T-cell (primary cell): ENCODE data around the gene LIFR. TPM values are rescaled to one million over a fixed set of nuclear protein-coding genes. Genes with fewer than 3 reads are reported as not detected.
A peak's percentile ranks its signal among the peaks of the same experiment; 100 is the strongest.

ENCODE experiments used
- ATAC-seq, 4 experiments: fragments of 200-7000 bp in 3 of 4; fragments of 150-1000 bp in 1 of 4; cut with Tn5 transposase; replicated peaks in 1 of 4; 1 replicate in 3 of 4; 2 replicates in 1 of 4; pipeline ENCODE4 v1.10.0; 2021; ENCODE audit warnings: moderate library complexity in 3 of 4, mild to moderate bottlenecking in 2 of 4, moderate number of reproducible peaks in 1 of 4
- CTCF ChIA-PET, 2 donors: fragments of 300-600 bp; sonication (Branson Sonifier 250); formaldehyde crosslinking; loops; one replicate each; lab custom pipeline; 2022; ENCODE audit warnings: antibody characterized with exemption in 2 of 2; lab: Charles Lee
- POLR2A ChIA-PET, 2 donors: fragments of 300-600 bp; sonication (Branson Sonifier 250); formaldehyde crosslinking; loops; one replicate each; lab custom pipeline; 2022; ENCODE audit warnings: antibody characterized with exemption in 2 of 2; lab: Charles Lee
- DNase-seq, 35 experiments: peaks; one replicate each; pipeline versions ENCODE4 v3.0.0 to v3.0.0-alpha.2; 2013 to 2023
- H3K27ac ChIP-seq: one replicate; pipeline ENCODE4 v1.5.1; 2013; ENCODE audit warnings: low read length
- H3K27me3 ChIP-seq, 2 experiments: replicated peaks in 1 of 2; 1 replicate in 1 of 2; 2 replicates in 1 of 2; pipeline versions ENCODE4 v1.6.1 to v1.7.0; 2013; ENCODE audit warnings: low read length in 1 of 2, mixed read lengths in 1 of 2; ENCODE audit not compliant: control insufficient read depth in 2 of 2, insufficient read depth in 2 of 2; ENCODE audit errors: extremely low read depth in 1 of 2
- H3K36me3 ChIP-seq, 2 donors: 1 replicate in 1 of 2; 2 replicates in 1 of 2; pipeline versions ENCODE4 v1.6.1 to v1.7.0; 2013; ENCODE audit warnings: low read length in 1 of 2; ENCODE audit not compliant: control insufficient read depth in 2 of 2, insufficient read depth in 1 of 2; ENCODE audit errors: extremely low read depth in 1 of 2
- H3K4me1 ChIP-seq, 2 experiments: 1 replicate in 1 of 2; 2 replicates in 1 of 2; pipeline versions ENCODE4 v1.6.1 to v1.7.0; 2013; ENCODE audit warnings: low read length in 2 of 2, mixed read lengths in 1 of 2; ENCODE audit not compliant: insufficient read depth in 2 of 2, control insufficient read depth in 1 of 2; ENCODE audit errors: extremely low read depth in 1 of 2
- H3K4me3 ChIP-seq, 2 donors: 1 replicate in 1 of 2; 2 replicates in 1 of 2; pipeline versions ENCODE4 v1.5.1 to v1.7.0; 2013; ENCODE audit warnings: mild to moderate bottlenecking in 2 of 2, low read length in 1 of 2, moderate library complexity in 1 of 2; ENCODE audit not compliant: control insufficient read depth in 1 of 2; ENCODE audit errors: extremely low read depth in 1 of 2
- H3K9me3 ChIP-seq: 2 replicates; pipeline ENCODE4 v1.7.0; 2013
- H3K27ac Mint-ChIP-seq, 2 donors: one replicate each; pipeline ENCODE4 v1.8.0; 2020 to 2021; ENCODE audit warnings: mild to moderate bottlenecking in 2 of 2, mixed read lengths in 2 of 2
- H3K27me3 Mint-ChIP-seq, 2 donors: one replicate each; pipeline ENCODE4 v1.8.0; 2021 to 2022; ENCODE audit warnings: mixed read lengths in 2 of 2
- H3K36me3 Mint-ChIP-seq: one replicate; pipeline ENCODE4 v1.8.0; 2021; ENCODE audit warnings: mixed read lengths
- H3K4me1 Mint-ChIP-seq, 3 donors: one replicate each; pipeline ENCODE4 v1.8.0; 2020 to 2022; ENCODE audit warnings: mixed read lengths in 3 of 3, mild to moderate bottlenecking in 1 of 3
- H3K4me3 Mint-ChIP-seq, 3 donors: one replicate each; pipeline ENCODE4 v1.8.0; 2020 to 2022; ENCODE audit warnings: mild to moderate bottlenecking in 3 of 3, mixed read lengths in 3 of 3, moderate library complexity in 3 of 3
- H3K9me3 Mint-ChIP-seq, 3 donors: one replicate each; pipeline ENCODE4 v1.8.0; 2020 to 2022; ENCODE audit warnings: mixed read lengths in 3 of 3
- WGBS: methylation state at CpG from one replicate; pipeline ENCODE4 v1.1.5; 2013; ENCODE audit warnings: missing lambda C conversion rate; ENCODE audit not compliant: insufficient coverage; 5-methylcytosine and 5-hydroxymethylcytosine counted together
- total RNA-seq, 35 experiments: library from RNA in 6 of 35; stranded (reverse) in 6 of 35; fragments of 120-200 nt in 1 of 35; gene quantifications; one replicate each; pipeline versions ENCODE4 v1.2.1 to v1.2.4 and lab custom pipeline; 2013 to 2026

LIFR gene
- total RNA-seq, 5 donors from 2014 or later (not counting 1 experiment from before 2014, with no cell fraction given) = 0.12 to 1.2 (median 0.66) TPM; not detected in 1

DNA sequence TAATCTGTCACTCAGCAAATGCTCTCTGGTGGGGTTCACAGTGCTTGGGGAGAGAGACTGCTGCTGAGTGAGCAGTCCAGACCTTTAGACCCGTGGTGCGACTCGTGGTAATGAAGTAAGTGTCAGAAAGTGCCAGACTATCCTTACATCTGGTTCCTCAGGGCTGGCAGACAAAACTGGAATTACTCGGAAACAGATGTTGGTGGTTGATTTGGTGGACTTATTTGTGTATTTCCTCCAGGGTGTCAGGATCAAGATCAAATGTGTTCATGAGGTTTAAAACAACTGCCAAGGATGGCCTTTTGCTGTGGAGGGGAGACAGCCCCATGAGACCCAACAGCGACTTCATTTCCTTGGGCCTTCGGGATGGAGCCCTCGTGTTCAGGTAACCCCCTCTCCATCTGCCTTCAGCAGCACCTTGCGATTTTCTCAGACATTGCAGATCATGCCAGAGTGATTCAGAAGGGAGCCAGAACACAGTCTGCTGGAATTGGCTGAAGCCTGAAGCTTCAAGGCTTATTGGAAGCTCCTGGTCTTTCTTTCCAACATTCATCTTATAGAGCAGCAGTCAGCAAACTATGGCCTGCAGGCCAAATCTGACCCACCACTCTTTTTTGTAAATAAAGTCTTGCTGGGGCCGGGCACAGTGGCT is 105.2 kb downstream of the LIFR start:
- H3K4me3 ChIP-seq = no peak overlapping the region
- Mint-ChIP-seq H3K4me1 (peaks cover 36 to 43% (median 42%) of the 10 kb centered on the region in 3 donors), H3K36me3 (no peaks in the 10 kb centered on the region), H3K9me3 (no peaks in the 10 kb centered on the region), H3K27ac (no peak overlapping the region), H3K4me3 (no peak overlapping the region), H3K27me3 (peaks cover 65 to 80% of the 10 kb centered on the region in 2 donors)
- ChIA-PET POLR2A (no interaction called here), CTCF (interaction anchor here in 1 of 2 donors (4.3 kb wide), 1 partner anchor 10 kb away, joined by 43 read pairs; no protein-coding TSS in a partner anchor)
- no peak overlapping the region for H3K27ac ChIP-seq
- no peaks in the 10 kb centered on the region for H3K36me3 ChIP-seq
- WGBS = 83% methylated on average over 9 of the region's 9 CpGs
- peaks cover 5 to 65% of the 10 kb centered on the region in 2 experiments for H3K27me3 ChIP-seq
- H3K4me1 ChIP-seq = peaks cover 10 to 42% of the 10 kb centered on the region in 2 experiments
- no peaks in the 10 kb centered on the region for H3K9me3 ChIP-seq
- ATAC-seq (no peak), DNase-seq (no peak)

DNA sequence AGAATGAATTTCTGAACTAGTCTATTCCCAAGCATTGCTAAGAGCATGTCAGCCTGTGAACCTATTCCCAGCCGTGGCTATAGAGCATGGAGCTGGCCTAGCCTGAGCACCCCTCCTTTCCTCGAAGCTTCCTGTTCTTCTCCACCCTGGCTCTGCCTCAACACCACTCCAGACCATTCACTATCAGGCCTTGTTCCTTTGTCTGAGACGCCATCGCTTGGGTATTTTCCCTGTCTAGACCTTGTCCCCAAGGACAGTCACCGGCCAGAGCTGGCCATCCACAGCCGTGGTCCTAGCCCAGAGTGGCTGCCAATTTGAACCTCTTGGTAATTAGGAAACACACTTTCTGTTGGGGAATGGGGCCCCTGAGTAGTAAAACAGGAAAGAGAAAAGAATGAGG is 105.8 kb downstream of the LIFR start:
- Mint-ChIP-seq H3K27me3 (peaks cover 63 to 77% of the 10 kb centered on the region in 2 donors), H3K4me3 (no peak overlapping the region), H3K4me1 (peaks cover 36 to 39% (median 37%) of the 10 kb centered on the region in 3 donors), H3K27ac (no peak overlapping the region), H3K9me3 (no peaks in the 10 kb centered on the region), H3K36me3 (no peaks in the 10 kb centered on the region)
- peaks cover 5 to 65% of the 10 kb centered on the region in 2 experiments for H3K27me3 ChIP-seq
- H3K4me1 ChIP-seq = peaks cover 10 to 36% of the 10 kb centered on the region in 2 experiments
- ATAC-seq = no peak
- H3K9me3 ChIP-seq = no peaks in the 10 kb centered on the region
- ChIA-PET POLR2A (no interaction called here), CTCF (interaction anchor here in 1 of 2 donors (4.3 kb wide), 1 partner anchor 9 kb away, joined by 43 read pairs; no protein-coding TSS in a partner anchor)
- H3K27ac ChIP-seq = no peak overlapping the region
- no peak for DNase-seq
- H3K4me3 ChIP-seq = no peak overlapping the region
- H3K36me3 ChIP-seq = no peaks in the 10 kb centered on the region
- WGBS = 83% methylated on average over 6 of the region's 6 CpGs

DNA sequence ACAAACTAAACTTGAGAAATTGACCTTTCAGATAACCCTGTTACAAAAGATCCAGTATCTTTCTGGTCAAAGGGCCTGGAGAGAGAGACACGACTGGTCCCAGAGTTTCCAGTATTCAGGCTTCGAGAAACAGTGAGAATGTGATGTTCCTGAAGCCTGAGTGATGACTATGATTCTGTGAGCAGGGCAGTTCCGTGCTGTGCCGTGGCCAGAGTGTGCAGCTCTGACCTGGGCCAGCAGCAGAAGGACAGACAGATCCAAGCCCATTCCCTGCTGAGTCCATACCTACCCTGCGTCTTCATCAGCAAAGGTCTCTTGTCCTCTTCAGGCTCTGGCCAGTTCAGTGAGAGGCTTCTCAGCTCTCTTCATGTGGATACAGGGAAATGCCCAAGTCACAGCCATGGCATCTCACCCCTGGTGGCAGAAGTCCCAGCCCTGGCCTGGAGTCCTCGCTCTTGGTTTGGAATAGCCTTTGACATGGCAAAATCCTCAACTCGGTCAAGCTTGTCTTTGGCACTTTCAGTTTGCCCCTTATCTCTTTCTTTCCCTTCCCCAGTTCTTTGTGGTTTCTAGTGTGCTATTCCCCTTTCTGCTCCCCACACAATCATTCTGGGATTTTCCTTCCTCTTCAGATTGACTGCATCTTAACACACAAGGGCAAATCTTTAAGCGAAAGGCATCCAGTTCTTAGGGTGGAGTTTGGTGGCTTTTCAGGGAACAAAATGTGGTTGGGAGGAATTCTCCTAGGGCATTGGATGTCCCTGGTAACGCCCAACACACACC is 107.7 kb downstream of the LIFR start:
- H3K27me3 ChIP-seq = peaks cover 5 to 60% of the 10 kb centered on the region in 2 experiments
- CTCF ChIA-PET = no interaction called here
- 87% methylated on average over 7 of the region's 9 CpGs for WGBS
- H3K27ac Mint-ChIP-seq = no peak overlapping the region
- no peak for ATAC-seq
- H3K27me3 Mint-ChIP-seq = peaks cover 58 to 67% of the 10 kb centered on the region in 2 donors
- no peaks in the 10 kb centered on the region for H3K36me3 ChIP-seq
- H3K9me3 ChIP-seq = no peaks in the 10 kb centered on the region
- H3K4me1 ChIP-seq = peaks cover 10 to 20% of the 10 kb centered on the region in 2 experiments
- peaks cover 19 to 23% (median 19%) of the 10 kb centered on the region in 3 donors for H3K4me1 Mint-ChIP-seq
- no peaks in the 10 kb centered on the region for H3K9me3 Mint-ChIP-seq
- H3K36me3 Mint-ChIP-seq = no peaks in the 10 kb centered on the region
- no peak overlapping the region for H3K27ac ChIP-seq
- POLR2A ChIA-PET = no interaction called here
- no peak for DNase-seq
- no peak overlapping the region for H3K4me3 ChIP-seq
- no peak overlapping the region for H3K4me3 Mint-ChIP-seq

DNA sequence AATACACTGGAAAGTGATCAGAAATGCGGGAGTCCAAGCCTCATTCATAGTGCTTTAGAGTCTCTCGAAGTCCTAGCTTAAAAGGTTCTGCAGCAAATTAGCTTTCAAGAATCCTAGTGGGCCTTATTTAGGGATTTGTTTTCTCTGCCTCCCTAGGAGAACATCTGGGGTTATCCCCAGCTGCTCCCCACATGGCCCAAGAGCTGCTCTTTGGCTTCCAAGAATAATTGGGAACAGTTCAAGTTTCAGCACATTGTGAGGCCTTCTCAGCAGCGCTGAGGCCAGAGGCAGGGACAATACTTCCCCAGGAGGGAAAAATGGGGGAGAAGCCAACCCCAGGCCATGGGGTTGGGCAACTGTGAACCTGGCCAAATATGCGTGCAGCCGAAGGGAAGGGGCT is 108.7 kb downstream of the LIFR start:
- CTCF ChIA-PET = interaction anchor here in 1 of 2 donors (0.7 kb wide), 1 partner anchor 26 kb away, joined by 11 read pairs; no protein-coding TSS in a partner anchor
- DNase-seq = no peak

DNA sequence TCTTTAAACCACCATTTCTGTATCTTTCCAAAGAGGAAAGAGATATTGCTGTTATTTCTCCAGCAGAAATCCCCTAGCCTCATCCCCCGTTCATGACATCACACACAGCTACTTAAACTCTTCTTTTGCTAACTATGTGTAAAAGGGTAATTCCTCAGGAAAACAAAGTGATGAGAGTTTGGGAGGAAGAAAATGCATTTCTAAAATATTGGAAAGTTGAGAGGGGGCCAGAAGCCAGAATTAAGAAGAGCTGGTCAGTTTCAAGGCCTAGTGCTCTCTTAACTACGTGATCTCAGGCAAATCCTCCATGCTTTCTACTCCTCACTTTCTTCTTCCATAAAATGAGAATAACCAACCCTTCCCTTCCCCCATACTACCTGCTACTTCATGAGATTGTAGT is 109.4 kb downstream of the LIFR start:
- ATAC-seq = no peak
- Mint-ChIP-seq H3K9me3 (no peaks in the 10 kb centered on the region), H3K27me3 (peaks cover 50 to 59% of the 10 kb centered on the region in 2 donors), H3K4me3 (no peak overlapping the region), H3K27ac (peak overlapping the region in 1 of 2 donors; percentile 37), H3K4me1 (peaks cover 3 to 10% (median 3%) of the 10 kb centered on the region in 3 donors), H3K36me3 (no peaks in the 10 kb centered on the region)
- CTCF ChIA-PET = interaction anchor here in 1 of 2 donors (0.5 kb wide), 1 partner anchor 1080 kb away, joined by 3 read pairs; no protein-coding TSS in a partner anchor
- POLR2A ChIA-PET = interaction anchor here in 1 of 2 donors (0.6 kb wide), 1 partner anchor 1685 kb away, joined by 4 read pairs; no protein-coding TSS in a partner anchor
- no peak for DNase-seq
- no peaks in the 10 kb centered on the region for H3K36me3 ChIP-seq
- peaks cover 0 to 3% of the 10 kb centered on the region in 2 experiments for H3K4me1 ChIP-seq
- no peaks in the 10 kb centered on the region for H3K9me3 ChIP-seq
- H3K27me3 ChIP-seq = peaks cover 5 to 55% of the 10 kb centered on the region in 2 experiments
- no CpG with 5 or more reads among the region's 2 CpGs for WGBS
- H3K27ac ChIP-seq = no peak overlapping the region
- H3K4me3 ChIP-seq = no peak overlapping the region

More for the DNA sequence above, 108.7 kb downstream of the LIFR start:
- H3K4me3 Mint-ChIP-seq = no peak overlapping the region
- POLR2A ChIA-PET = no interaction called here
- peaks cover 10 to 13% (median 10%) of the 10 kb centered on the region in 3 donors for H3K4me1 Mint-ChIP-seq
- no peaks in the 10 kb centered on the region for H3K36me3 Mint-ChIP-seq
- H3K9me3 Mint-ChIP-seq = no peaks in the 10 kb centered on the region
- H3K27me3 Mint-ChIP-seq = peaks cover 57 to 66% of the 10 kb centered on the region in 2 donors
- no peak overlapping the region for H3K27ac Mint-ChIP-seq
- WGBS = 100% methylated on average over 3 of the region's 5 CpGs
- H3K27ac ChIP-seq = no peak overlapping the region
- peaks cover under 1 to 10% of the 10 kb centered on the region in 2 experiments for H3K4me1 ChIP-seq
- no peaks in the 10 kb centered on the region for H3K9me3 ChIP-seq
- peaks cover 5 to 57% of the 10 kb centered on the region in 2 experiments for H3K27me3 ChIP-seq
- no peaks in the 10 kb centered on the region for H3K36me3 ChIP-seq
- no peak for ATAC-seq
- no peak overlapping the region for H3K4me3 ChIP-seq

DNA sequence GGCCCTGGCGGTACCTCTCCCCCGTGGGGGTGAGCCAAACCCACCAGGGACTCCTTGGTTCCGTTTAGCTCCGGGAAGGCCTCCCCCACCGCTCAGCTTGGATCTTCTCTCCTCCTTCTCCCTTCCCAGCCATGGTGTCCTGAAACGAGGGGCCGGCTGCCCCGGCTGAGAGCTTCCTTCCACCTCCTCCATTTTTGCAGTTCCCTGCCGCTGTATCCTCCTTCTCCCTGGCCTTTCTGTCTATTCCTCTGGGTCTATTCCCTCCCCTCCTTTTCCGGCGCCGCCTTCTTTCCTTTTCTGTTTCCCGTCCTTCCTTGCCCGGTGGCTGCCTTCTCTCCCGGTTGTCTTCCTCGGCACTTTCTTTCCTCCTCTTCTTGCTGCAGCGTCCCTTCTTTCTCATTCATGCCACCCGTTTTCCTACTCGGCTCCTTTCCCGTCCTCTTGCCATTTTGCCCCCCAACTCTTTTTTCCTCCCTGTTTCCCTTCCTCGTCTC is 110.4 kb downstream of the LIFR start:
- no peak for ATAC-seq
- Histone ChIP-seq H3K27me3 (peaks cover 5 to 50% of the 10 kb centered on the region in 2 experiments), H3K9me3 (no peaks in the 10 kb centered on the region), H3K4me3 (no peak overlapping the region), H3K4me1 (no peaks in the 10 kb centered on the region), H3K27ac (no peak overlapping the region), H3K36me3 (no peaks in the 10 kb centered on the region)
- H3K4me3 Mint-ChIP-seq = no peak overlapping the region
- H3K4me1 Mint-ChIP-seq = peaks cover 5 to 7% (median 5%) of the 10 kb centered on the region in 3 donors
- ChIA-PET CTCF (no interaction called here), POLR2A (interaction anchor here (0.5 to 0.6 kb wide), 2 partner anchors 402 to 1686 kb away, joined by 4 read pairs; no protein-coding TSS in a partner anchor)
- DNase-seq = no peak
- 87% methylated on average over 18 of the region's 21 CpGs for WGBS
- H3K27me3 Mint-ChIP-seq = peaks cover 46 to 62% of the 10 kb centered on the region in 2 donors
- no peaks in the 10 kb centered on the region for H3K36me3 Mint-ChIP-seq
- no peaks in the 10 kb centered on the region for H3K9me3 Mint-ChIP-seq
- peak overlapping the region in 1 of 2 donors; percentile 37 for H3K27ac Mint-ChIP-seq
